Measurements from ENCODE around the gene ZFP64.

ZFP64 gene

GRCh38 chr20:52209154-52209571 lies 17.6 kb upstream of the ZFP64 start:
- H3K36me3 Mint-ChIP-seq (ENCODE audit: low read depth): no peaks in the 10 kb centered on the region
- H3K4me1 Mint-ChIP-seq: no peaks in the 10 kb centered on the region
- TF ChIP-seq CTCF (IDR thresholded peaks at IDR 0.05): no peak
- H3K27me3 Mint-ChIP-seq (ENCODE audit: low read depth, poor library complexity): no peaks in the 10 kb centered on the region
- H3K27ac Mint-ChIP-seq: no peak overlapping the region
- H3K4me3 Mint-ChIP-seq: no peak overlapping the region
- no peak for DNase-seq
- H3K9me3 Mint-ChIP-seq: peaks cover 27% of the 10 kb centered on the region

- no peak for DNase-seq
- Mint-ChIP-seq H3K36me3 (ENCODE audit: low read depth) (no peaks in the 10 kb centered on the region), H3K4me1 (no peaks in the 10 kb centered on the region), H3K27me3 (ENCODE audit: low read depth, poor library complexity) (no peaks in the 10 kb centered on the region), H3K4me3 (no peak overlapping the region), H3K27ac (no peak overlapping the region), H3K9me3 (peaks cover 13% of the 10 kb centered on the region)
- TF ChIP-seq CTCF (IDR thresholded peaks at IDR 0.05): no peak
Observed at GRCh38 chr20:52207020-52207810, 15.6 kb upstream of the ZFP64 start.

GRCh38 chr20:52204136-52204535 lies 12.6 kb upstream of the ZFP64 start:
- Mint-ChIP-seq H3K27ac (no peak overlapping the region), H3K27me3 (ENCODE audit: low read depth, poor library complexity) (no peaks in the 10 kb centered on the region), H3K36me3 (ENCODE audit: low read depth) (no peaks in the 10 kb centered on the region), H3K4me3 (no peak overlapping the region), H3K4me1 (no peaks in the 10 kb centered on the region), H3K9me3 (peaks cover 8% of the 10 kb centered on the region)
- no peak for DNase-seq
- no peak for TF ChIP-seq CTCF (IDR thresholded peaks at IDR 0.05)

GRCh38 chr20:52201395-52201794 lies 9.8 kb upstream of the ZFP64 start:
- DNase-seq: no peak

GRCh38 chr20:52200870-52201269 lies 9.3 kb upstream of the ZFP64 start:
- no peak overlapping the region for H3K4me3 Mint-ChIP-seq
- peaks cover 8% of the 10 kb centered on the region for H3K9me3 Mint-ChIP-seq
- H3K27ac Mint-ChIP-seq: peak overlapping the region; percentile 76
- no peak for DNase-seq
- no peaks in the 10 kb centered on the region for H3K36me3 Mint-ChIP-seq (ENCODE audit: low read depth)
- no peaks in the 10 kb centered on the region for H3K4me1 Mint-ChIP-seq
- peaks cover 3% of the 10 kb centered on the region for H3K27me3 Mint-ChIP-seq (ENCODE audit: low read depth, poor library complexity)
- TF ChIP-seq CTCF (IDR thresholded peaks at IDR 0.05): no peak

More at GRCh38 chr20:52201395-52201794, 9.8 kb upstream of the ZFP64 start:
- H3K27ac Mint-ChIP-seq: no peak overlapping the region
- no peaks in the 10 kb centered on the region for H3K4me1 Mint-ChIP-seq
- peaks cover 8% of the 10 kb centered on the region for H3K9me3 Mint-ChIP-seq
- no peak overlapping the region for H3K4me3 Mint-ChIP-seq
- no peaks in the 10 kb centered on the region for H3K36me3 Mint-ChIP-seq (ENCODE audit: low read depth)
- TF ChIP-seq CTCF (IDR thresholded peaks at IDR 0.05): no peak
- H3K27me3 Mint-ChIP-seq (ENCODE audit: low read depth, poor library complexity): peaks cover 3% of the 10 kb centered on the region

- H3K4me1 Mint-ChIP-seq: peaks cover 11% of the 10 kb centered on the region
- H3K27me3 Mint-ChIP-seq (ENCODE audit: low read depth, poor library complexity): peaks cover 6% of the 10 kb centered on the region
- no peak overlapping the region for H3K27ac Mint-ChIP-seq
- DNase-seq: no peak
- no peak for TF ChIP-seq CTCF (IDR thresholded peaks at IDR 0.05)
- H3K4me3 Mint-ChIP-seq: no peak overlapping the region
- no peaks in the 10 kb centered on the region for H3K36me3 Mint-ChIP-seq (ENCODE audit: low read depth)
- H3K9me3 Mint-ChIP-seq: no peaks in the 10 kb centered on the region
Observed at GRCh38 chr20:52196845-52197244, 5.3 kb upstream of the ZFP64 start.

Measured in nephron progenitor cell (in vitro differentiated cells).